ENCODE data around the gene LRRC47. TPM values are rescaled to one million over a fixed set of nuclear protein-coding genes. Genes with fewer than 3 reads are reported as not detected.

Gene LRRC47
- total and polyA plus RNA-seq, 2 of the 13 experiments (the other 11 are each of a cell fraction or from before 2014, with no cell fraction given), result 18.3 to 52.5 TPM

- peak; percentile 47 for ATAC-seq
- TF ChIP-seq ZNF678 (CRISPR knock-in tag; IDR thresholded peaks at IDR 0.05), result no peak
- TF ChIP-seq ZNF382 (CRISPR knock-in tag; IDR thresholded peaks at IDR 0.05; ENCODE audit: borderline replicate concordance), result no peak
- no peak for TF ChIP-seq EED (CRISPR knock-in tag; IDR thresholded peaks at IDR 0.05)
- no peak for TF ChIP-seq ZNF12 (CRISPR knock-in tag; IDR thresholded peaks at IDR 0.05)
- no peak for TF ChIP-seq ELK4 (CRISPR knock-in tag; IDR thresholded peaks at IDR 0.05; ENCODE audit: borderline replicate concordance)
- TF ChIP-seq, protein P1, sequence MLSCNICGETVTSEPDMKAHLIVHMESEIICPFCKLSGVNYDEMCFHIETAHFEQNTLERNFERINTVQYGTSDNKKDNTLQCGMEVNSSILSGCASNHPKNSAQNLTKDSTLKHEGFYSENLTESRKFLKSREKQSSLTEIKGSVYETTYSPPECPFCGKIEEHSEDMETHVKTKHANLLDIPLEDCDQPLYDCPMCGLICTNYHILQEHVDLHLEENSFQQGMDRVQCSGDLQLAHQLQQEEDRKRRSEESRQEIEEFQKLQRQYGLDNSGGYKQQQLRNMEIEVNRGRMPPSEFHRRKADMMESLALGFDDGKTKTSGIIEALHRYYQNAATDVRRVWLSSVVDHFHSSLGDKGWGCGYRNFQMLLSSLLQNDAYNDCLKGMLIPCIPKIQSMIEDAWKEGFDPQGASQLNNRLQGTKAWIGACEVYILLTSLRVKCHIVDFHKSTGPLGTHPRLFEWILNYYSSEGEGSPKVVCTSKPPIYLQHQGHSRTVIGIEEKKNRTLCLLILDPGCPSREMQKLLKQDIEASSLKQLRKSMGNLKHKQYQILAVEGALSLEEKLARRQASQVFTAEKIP (CRISPR knock-in tag; IDR thresholded peaks at IDR 0.05; ENCODE audit: borderline replicate concordance), result no peak
- TF ChIP-seq ZNF225 (CRISPR knock-in tag; IDR thresholded peaks at IDR 0.05), result no peak
- no peak for TF ChIP-seq ARNT2 (CRISPR knock-in tag; IDR thresholded peaks at IDR 0.05; ENCODE audit: low read depth)
- no peak for TF ChIP-seq ZNF430 (CRISPR knock-in tag; IDR thresholded peaks at IDR 0.05)
- TF ChIP-seq ZBTB20 (CRISPR knock-in tag; IDR thresholded peaks at IDR 0.05; ENCODE audit: borderline replicate concordance, low read depth), result no peak
- no peak for TF ChIP-seq PREB (CRISPR knock-in tag; IDR thresholded peaks at IDR 0.05)
- H3K9ac ChIP-seq (ENCODE audit: insufficient read depth, low read depth, low read length), result no peak overlapping the region
- no TSS peak for BruUV-seq (replicated peaks)
- no peak overlapping the region for H3K4me2 ChIP-seq (ENCODE audit: low read depth, low read length)
- in situ Hi-C loops (cut with HindIII; ENCODE audit: extremely low pct_ligation_motif_present, low pct_unique_long_range_greater_than_20kb), result no loop called here
- no peaks in the 10 kb centered on the region for H3K79me2 ChIP-seq (ENCODE audit: insufficient read depth, low read length)
- H3K4me3 ChIP-seq (replicated peaks in 1 of 3; ENCODE audit: insufficient read depth in 1 of 3, low read depth in 2 of 3, low read length in 3 of 3), result no peak overlapping the region
- POLR2A ChIA-PET, result no interaction called here
- H4K20me1 ChIP-seq (ENCODE audit: insufficient read depth, low read length), result no peaks in the 10 kb centered on the region
- no peaks in the 10 kb centered on the region for H3K9me3 ChIP-seq (ENCODE audit: low read length)
- CTCF ChIA-PET (ENCODE audit: low intra/inter-chr PET ratio, low total read pairs), result no interaction called here
- H2AFZ ChIP-seq (ENCODE audit: low read length), result no peak overlapping the region
- H3K4me1 ChIP-seq (ENCODE audit: insufficient read depth, low read length), result peaks cover 12% of the 10 kb centered on the region
- H3K36me3 ChIP-seq (replicated peaks in 1 of 2; ENCODE audit: control insufficient read depth in 1 of 2, insufficient read depth in 2 of 2, low read length in 2 of 2), result no peaks in the 10 kb centered on the region
- no peak overlapping the region for H3K27ac ChIP-seq (ENCODE audit: extremely low read length, insufficient read depth, low read length)
- 22% methylated on average over 8 of the region's 12 CpGs for whole genome bisulfite sequencing (ENCODE audit: low lambda C conversion rate)
- no peak for DNase-seq (ENCODE audit: low spot score)
- intact Hi-C loops (cut with micrococcal nuclease; ENCODE audit: unreplicated experiment), result no loop called here
- no peak for FAIRE-seq
- H3K27me3 ChIP-seq (ENCODE audit: control insufficient read depth in 1 of 2, insufficient read depth in 2 of 2, low read length in 2 of 2), result peaks cover 7 to 67% of the 10 kb centered on the region in 2 experiments; a peak in 4 of 5 replicates
These were observed 33.4 kb downstream of the LRRC47 start for GRCh38 chr1:3762873-3763228.
